HG02763 (cell line): ENCODE results near the gene PAPSS2.
A peak's percentile ranks its signal among the peaks of the same experiment; 100 is the strongest.
"Not testable (repeated sequence)": the region's sequence is repeated elsewhere in the genome, so short reads cannot be mapped to it uniquely, and the experiment has no call there.

Source experiments
- ATAC-seq: cut with Tn5 transposase; IDR thresholded peaks from one replicate; pipeline ENCODE4 v1.9.1; 2021; ENCODE audit warnings: mild to moderate bottlenecking, moderate library complexity; ENCODE audit not compliant: unreplicated experiment

The PAPSS2 gene

GRCh38 chr10:87659571-87660483, at the start of gene PAPSS2:
Gene PAPSS2, plus strand, starts transcription at chr10:87659878. Its CDS starts 104 bp downstream, at chr10:87659982.
- ATAC-seq = no peak

GRCh38 chr10:87611341-87611740, 48.3 kb upstream of the PAPSS2 start:
- ATAC-seq = not testable (repeated sequence)

GRCh38 chr10:87612115-87612514, 47.6 kb upstream of the PAPSS2 start:
- no peak for ATAC-seq

GRCh38 chr10:87613751-87614150, 45.9 kb upstream of the PAPSS2 start:
- no peak for ATAC-seq

- no peak for ATAC-seq
Measured at GRCh38 chr10:87615856-87616255, 43.8 kb upstream of the PAPSS2 start.

GRCh38 chr10:87617503-87617902, 42.2 kb upstream of the PAPSS2 start:
- no peak for ATAC-seq

GRCh38 chr10:87618566-87619423, 40.9 kb upstream of the PAPSS2 start:
- ATAC-seq = no peak

GRCh38 chr10:87619705-87620104, 40.0 kb upstream of the PAPSS2 start:
- ATAC-seq = no peak

- not testable (repeated sequence) for ATAC-seq
Measured at GRCh38 chr10:87621440-87621839, 38.2 kb upstream of the PAPSS2 start.

GRCh38 chr10:87622314-87623004, 37.2 kb upstream of the PAPSS2 start:
- ATAC-seq = no peak

- no peak for ATAC-seq
Measured at GRCh38 chr10:87623191-87623590, 36.5 kb upstream of the PAPSS2 start.

- ATAC-seq = no peak
Measured at GRCh38 chr10:87625661-87626060, 34.0 kb upstream of the PAPSS2 start.

GRCh38 chr10:87626422-87626892, 33.2 kb upstream of the PAPSS2 start:
- no peak for ATAC-seq

GRCh38 chr10:87630171-87630570, 29.5 kb upstream of the PAPSS2 start:
- no peak for ATAC-seq

GRCh38 chr10:87632454-87632853, 27.2 kb upstream of the PAPSS2 start:
- ATAC-seq = no peak

GRCh38 chr10:87634311-87634710, 25.4 kb upstream of the PAPSS2 start:
- no peak for ATAC-seq

GRCh38 chr10:87635498-87636312, 24.0 kb upstream of the PAPSS2 start:
- peak; percentile 58 for ATAC-seq

- no peak for ATAC-seq
Measured at GRCh38 chr10:87636313-87636915, 23.3 kb upstream of the PAPSS2 start.

- ATAC-seq = no peak
Measured at GRCh38 chr10:87639493-87639892, 20.2 kb upstream of the PAPSS2 start.

GRCh38 chr10:87640043-87640442, 19.6 kb upstream of the PAPSS2 start:
- no peak for ATAC-seq
